IMR-90 (cell line): ENCODE measurements around the gene ZNF592. TPM values are rescaled to one million over a fixed set of nuclear protein-coding genes. Genes with fewer than 3 reads are reported as not detected.

Source experiments
- ATAC-seq: fragments of 200-7000 bp; cut with Tn5 transposase; 2 replicates; pipeline ENCODE4 v1.9.1; 2020; ENCODE audit warnings: low read depth, mild to moderate bottlenecking, moderate library complexity
- BruUV-seq: library from RNA; stranded (reverse); fragments of 400-500 nt; replicated peaks from 2 replicates; lab custom pipeline; 2021; lab: Mats Ljungman, UMichigan
- CTCF ChIA-PET: fragments of 300-600 bp; formaldehyde crosslinking; extraction: SDS; loops from one replicate; lab custom pipeline; 2021; ENCODE audit warnings: antibody characterized with exemption; lab: Yijun Ruan, JAX
- POLR2A ChIA-PET: fragments of 300-600 bp; sonication (Branson Sonifier 250); formaldehyde crosslinking; loops from one replicate; lab custom pipeline; 2022; ENCODE audit warnings: antibody characterized with exemption; ENCODE audit not compliant: unreplicated experiment; lab: Charles Lee
- DNase-seq: peaks from one replicate; pipeline ENCODE4 v3.0.0; 2013
- H2AFZ ChIP-seq: replicated peaks from 2 replicates; pipeline ENCODE3; 2013; ENCODE audit warnings: low read length, mild to moderate bottlenecking; ENCODE audit not compliant: poor library complexity
- H2AK5ac ChIP-seq: 2 replicates; pipeline ENCODE4 v1.6.1; 2013; ENCODE audit warnings: low read depth, low read length, inconsistent platforms
- H2AK9ac ChIP-seq: replicated peaks from 2 replicates; pipeline ENCODE3; 2013; ENCODE audit warnings: mild to moderate bottlenecking, low read depth, low read length, moderate library complexity; ENCODE audit not compliant: poor library complexity
- H2BK120ac ChIP-seq: 2 replicates; pipeline ENCODE4 v1.6.1; 2013; ENCODE audit warnings: low read depth, low read length, inconsistent platforms
- H2BK15ac ChIP-seq: 3 replicates; pipeline ENCODE4 v1.6.1; 2013; ENCODE audit warnings: low read depth, low read length, inconsistent platforms
- H2BK20ac ChIP-seq: 2 replicates; pipeline ENCODE4 v1.6.1; 2013; ENCODE audit warnings: low read depth, mild to moderate bottlenecking, inconsistent platforms, low read length, moderate library complexity
- H2BK5ac ChIP-seq: 2 replicates; pipeline ENCODE4 v1.6.1; 2013; ENCODE audit warnings: mild to moderate bottlenecking, low read depth, low read length, inconsistent platforms; ENCODE audit not compliant: poor library complexity, severe bottlenecking
- H3K14ac ChIP-seq: replicated peaks from 2 replicates; pipeline ENCODE4 v1.6.1; 2013; ENCODE audit warnings: low read depth, low read length, inconsistent platforms
- H3K18ac ChIP-seq: 2 replicates; pipeline ENCODE4 v1.6.1; 2013; ENCODE audit warnings: low read depth, low read length, control low read depth
- H3K23ac ChIP-seq: 2 replicates; pipeline ENCODE4 v1.6.1; 2013; ENCODE audit warnings: low read depth, low read length, inconsistent platforms
- H3K27ac ChIP-seq: 2 replicates; pipeline ENCODE4 v1.5.1; 2013; ENCODE audit warnings: mild to moderate bottlenecking, control low read depth, low read length; ENCODE audit not compliant: insufficient read depth
- H3K27me3 ChIP-seq: 2 replicates; pipeline ENCODE4 v1.6.1; 2013; ENCODE audit warnings: low read length; ENCODE audit not compliant: control insufficient read depth, insufficient read depth
- H3K36me3 ChIP-seq: 2 replicates; pipeline ENCODE4 v1.6.1; 2013; ENCODE audit warnings: low read length, mixed read lengths; ENCODE audit not compliant: control insufficient read depth, insufficient read depth
- H3K4ac ChIP-seq: 2 replicates; pipeline ENCODE4 v1.6.1; 2013; ENCODE audit warnings: low read depth, low read length, inconsistent platforms
- H3K4me1 ChIP-seq: 2 replicates; pipeline ENCODE4 v1.6.1; 2013; ENCODE audit warnings: low read length, mixed read lengths; ENCODE audit not compliant: control insufficient read depth, insufficient read depth
- H3K4me2 ChIP-seq: 2 replicates; pipeline ENCODE4 v1.6.1; 2013; ENCODE audit warnings: low read depth, mild to moderate bottlenecking, control low read depth, low read length, moderate library complexity
- H3K4me3 ChIP-seq: 2 replicates; pipeline ENCODE4 v1.5.1; 2013; ENCODE audit warnings: low read depth, mild to moderate bottlenecking, control low read depth, low read length, moderate library complexity; ENCODE audit not compliant: insufficient read depth
- H3K56ac ChIP-seq: 2 replicates; pipeline ENCODE4 v1.6.1; 2013; ENCODE audit warnings: low read length, inconsistent platforms; ENCODE audit not compliant: insufficient read depth; ENCODE audit errors: extremely low read depth
- H3K79me1 ChIP-seq, 2 experiments: 2 replicates each; pipeline ENCODE4 v1.6.1; 2013; ENCODE audit warnings: low read length in 2 of 2, inconsistent platforms in 1 of 2, low read depth in 1 of 2
- H3K9ac ChIP-seq: 2 replicates; pipeline ENCODE4 v1.6.1; 2013; ENCODE audit warnings: low read depth, low read length, control low read depth
- H3K9me1 ChIP-seq: 2 replicates; pipeline ENCODE4 v1.6.1; 2013; ENCODE audit warnings: low read length, inconsistent platforms; ENCODE audit not compliant: insufficient read depth
- H3K9me3 ChIP-seq: 2 replicates; pipeline ENCODE4 v1.6.1; 2013; ENCODE audit warnings: low read length; ENCODE audit not compliant: control insufficient read depth, insufficient read depth
- H4K20me1 ChIP-seq: 2 replicates; pipeline ENCODE4 v1.6.1; 2013; ENCODE audit warnings: low read length, inconsistent platforms; ENCODE audit not compliant: insufficient read depth
- H4K5ac ChIP-seq: 2 replicates; pipeline ENCODE4 v1.6.1; 2013; ENCODE audit warnings: mild to moderate bottlenecking, low read depth, low read length, control low read depth
- H4K8ac ChIP-seq, 2 experiments: 2 replicates each; pipeline ENCODE4 v1.6.1; 2013; ENCODE audit warnings: low read depth in 2 of 2, low read length in 2 of 2, control low read depth in 1 of 2, inconsistent platforms in 1 of 2
- H4K91ac ChIP-seq: 2 replicates; pipeline ENCODE4 v1.6.1; 2013; ENCODE audit warnings: low read depth, low read length, inconsistent platforms; ENCODE audit not compliant: insufficient read depth
- CEBPB ChIP-seq: IDR thresholded peaks from 2 replicates; pipeline ENCODE4 v1.6.1; 2012; ENCODE audit warnings: low read depth, low read length, improper control_type of control experiment
- CHD1 ChIP-seq: IDR thresholded peaks from 2 replicates; pipeline ENCODE4 v1.6.1; 2012; ENCODE audit warnings: low read depth, low read length, improper control_type of control experiment
- RFX5 ChIP-seq: IDR thresholded peaks from 2 replicates; pipeline ENCODE4 v1.8.0; 2012; ENCODE audit warnings: low read depth, mild to moderate bottlenecking, low read length, moderate library complexity
- WGBS, 2 experiments: methylation state at CpG; one replicate each; pipeline versions ENCODE4 v1.1.5 to v1.1.7; 2013; ENCODE audit warnings: missing lambda C conversion rate in 2 of 2; ENCODE audit not compliant: insufficient read length in 1 of 2; ENCODE audit errors: extremely low coverage in 2 of 2; 5-methylcytosine and 5-hydroxymethylcytosine counted together
- dilution Hi-C: fragments of 300-500 bp; cut with HindIII; formaldehyde crosslinking; loops from one replicate; pipeline ENCODE4 v1.14.3; 2018; ENCODE audit warnings: low sequenced_read_pairs; ENCODE audit not compliant: unreplicated experiment
- in situ Hi-C: fragments of 300-500 bp; cut with MboI; formaldehyde crosslinking; loops from 3 replicates; pipeline ENCODE4 v1.14.3; 2019; ENCODE audit warnings: low sequenced_read_pairs, inconsistent platforms, mixed read lengths
- intact Hi-C: fragments of 100-400 bp; cut with micrococcal nuclease; formaldehyde crosslinking; loops from 2 replicates; pipeline ENCODE4 v1.10.0; 2022
- polyA plus RNA-seq, 3 experiments: library from polyadenylated mRNA; depleted of rRNA; stranded (reverse); fragments of >200 nt; gene quantifications; 2 replicates each; pipeline ENCODE4 v1.2.3, GENCODE V29; 2012; ENCODE audit warnings: low replicate concordance in 1 of 3
- total RNA-seq: library from RNA; depleted of rRNA; stranded (reverse); fragments of >200 nt; gene quantifications from 2 replicates; pipeline ENCODE4 v1.2.3, GENCODE V29; 2012

Gene ZNF592
- total and polyA plus RNA-seq, 2 of the 4 experiments (the other 2 are of a cell fraction) = 4.3 to 10.2 TPM

DNA sequence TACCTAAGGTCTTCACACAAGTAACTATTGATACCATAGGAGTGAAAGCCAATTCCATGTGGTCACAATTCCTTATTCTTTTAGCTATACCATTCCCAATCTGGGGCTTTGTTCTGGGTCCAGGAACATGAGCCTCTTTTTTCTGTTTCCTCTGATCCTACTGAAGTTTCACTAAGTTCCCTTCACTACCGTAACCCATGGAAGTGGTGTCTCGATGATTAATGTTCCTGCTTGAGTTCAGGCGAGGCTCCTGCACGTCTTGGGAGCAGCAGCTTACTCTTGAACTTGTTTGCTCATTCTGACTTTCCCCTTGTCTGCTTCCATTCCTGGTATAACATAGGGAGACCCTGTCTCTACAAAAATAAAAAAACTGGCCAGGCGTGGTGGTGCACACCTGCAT, 23.6 kb downstream of the ZNF592 start:
- POLR2A ChIA-PET = no interaction called here
- Histone ChIP-seq H3K4me3 (no peak overlapping the region), H3K4me2 (no peak overlapping the region), H3K9me1 (peaks cover 12% of the 10 kb centered on the region; the same call in 1 of the 2 replicates), H3K18ac (no peak overlapping the region), H4K20me1 (peaks cover 37% of the 10 kb centered on the region), H3K79me1 (peaks cover 37 to 67% of the 10 kb centered on the region in 2 experiments), H3K36me3 (peaks cover 22% of the 10 kb centered on the region), H3K56ac (no peak overlapping the region), H3K23ac (no peak overlapping the region), H4K8ac (no peak overlapping the region), H4K5ac (no peak overlapping the region), H3K27me3 (no peaks in the 10 kb centered on the region), H2AFZ (no peak overlapping the region), H3K9me3 (no peaks in the 10 kb centered on the region), H2BK120ac (no peak overlapping the region), H3K4ac (no peak overlapping the region), H2BK5ac (no peak overlapping the region), H3K14ac (no peak overlapping the region), H3K9ac (no peak overlapping the region), H2AK5ac (no peak overlapping the region), H2BK20ac (no peak overlapping the region), H2BK15ac (no peak overlapping the region), H2AK9ac (no peak overlapping the region), H3K4me1 (no peaks in the 10 kb centered on the region), H3K27ac (no peak overlapping the region), H4K91ac (no peak overlapping the region)
- dilution Hi-C loops (no loop called here), intact Hi-C loops (no loop called here), in situ Hi-C loops (no loop called here)
- no peak for TF ChIP-seq CEBPB
- no peak for TF ChIP-seq RFX5
- TF ChIP-seq CHD1 = no peak
- DNase-seq = no peak
- ATAC-seq = no peak
- CTCF ChIA-PET = interaction anchor here (0.6 kb wide), 1 partner anchor 125 kb away, joined by 5 read pairs; no protein-coding TSS in a partner anchor
- no TSS peak for BruUV-seq
- 57% methylated on average over 1 of the region's 5 CpGs; no CpG with 5 or more reads in 1 of the 2 experiments for WGBS, 2 experiments
